Germinal center (tissue), 1 donor: ENCODE results near the gene TMEM131.

Experiments
- DNase-seq: peaks from one replicate; pipeline ENCODE4 v3.0.0; 2012; ENCODE audit warnings: mixed read lengths, low spot score

TMEM131 gene

DNA sequence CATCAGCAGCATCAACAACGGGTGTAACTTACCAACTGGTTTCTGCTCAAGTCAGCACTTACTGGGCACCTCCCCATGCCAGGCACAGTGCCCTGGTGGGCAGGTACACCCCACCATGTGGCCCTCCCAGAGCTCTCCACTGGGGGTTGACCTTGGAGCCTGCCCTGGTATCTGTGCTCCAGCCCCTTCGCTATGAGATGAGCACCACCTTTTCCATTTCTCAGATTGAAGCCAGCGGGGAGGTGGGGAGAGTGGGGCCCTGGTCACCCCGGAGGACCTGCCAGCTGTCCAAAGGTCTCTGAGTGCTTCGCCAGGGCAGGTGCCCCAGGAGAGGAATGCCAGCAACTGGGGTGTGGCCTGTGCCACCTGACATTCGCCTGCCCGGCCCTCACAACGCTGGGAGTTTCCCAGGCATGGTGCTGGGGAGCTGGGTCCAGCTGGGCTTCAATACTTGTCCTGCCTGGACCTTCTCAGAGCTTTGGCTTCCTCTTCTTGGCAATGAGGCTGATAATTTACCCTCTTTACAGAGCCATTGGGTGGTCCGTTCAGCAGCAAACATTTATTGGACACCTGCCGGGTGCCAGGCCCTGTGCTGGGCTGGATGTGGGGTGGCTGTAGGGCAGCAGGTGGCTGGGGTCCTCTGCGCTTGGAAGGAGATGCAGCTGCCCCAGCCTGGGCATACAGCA, 288.2 kb downstream of the TMEM131 start:
- no peak for DNase-seq

- no peak for DNase-seq
These were observed 288.9 kb downstream of the TMEM131 start for GRCh38 chr2:97706708-97707345.
